Measurements from ENCODE around the gene SDR42E1.

Gene SDR42E1

DNA sequence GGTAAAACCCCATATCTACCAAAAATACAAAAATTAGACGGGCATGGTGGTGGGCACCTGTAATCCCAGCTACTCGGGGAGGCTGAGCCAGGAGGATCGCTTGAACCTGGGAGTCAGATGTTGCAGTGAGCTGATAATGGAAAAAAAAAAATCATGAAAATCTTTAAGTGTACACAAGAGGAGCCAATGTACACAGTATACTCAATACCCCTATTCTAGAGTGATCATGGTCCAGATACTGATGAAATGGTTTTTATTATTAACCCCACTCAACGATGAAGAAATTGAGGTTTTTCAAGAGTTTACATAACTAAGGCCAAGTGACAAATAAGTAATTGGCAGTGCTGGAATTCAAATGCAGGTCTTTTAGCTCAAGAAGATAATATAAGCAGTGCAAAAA is 35.3 kb upstream of the SDR42E1 start:
- no peak for DNase-seq (ENCODE audit: low read depth in 1 of 2, low spot score in 1 of 2)
- Histone ChIP-seq H3K27me3 (ENCODE audit: insufficient read depth, poor library complexity, severe bottlenecking) (no peaks in the 10 kb centered on the region), H3K4me3 (replicated peaks; ENCODE audit: insufficient read depth, low read length) (no peak overlapping the region), H3K27ac (replicated peaks) (no peak overlapping the region)
- TF ChIP-seq SPI1 (IDR thresholded peaks at IDR 0.05; ENCODE audit: borderline replicate concordance, low read depth) (no peak), GABPA (IDR thresholded peaks at IDR 0.05; ENCODE audit: low read depth) (no peak), POLR2AphosphoS5 (IDR thresholded peaks at IDR 0.05; ENCODE audit: low read depth) (no peak)
- TF ChIP-seq, protein P1, sequence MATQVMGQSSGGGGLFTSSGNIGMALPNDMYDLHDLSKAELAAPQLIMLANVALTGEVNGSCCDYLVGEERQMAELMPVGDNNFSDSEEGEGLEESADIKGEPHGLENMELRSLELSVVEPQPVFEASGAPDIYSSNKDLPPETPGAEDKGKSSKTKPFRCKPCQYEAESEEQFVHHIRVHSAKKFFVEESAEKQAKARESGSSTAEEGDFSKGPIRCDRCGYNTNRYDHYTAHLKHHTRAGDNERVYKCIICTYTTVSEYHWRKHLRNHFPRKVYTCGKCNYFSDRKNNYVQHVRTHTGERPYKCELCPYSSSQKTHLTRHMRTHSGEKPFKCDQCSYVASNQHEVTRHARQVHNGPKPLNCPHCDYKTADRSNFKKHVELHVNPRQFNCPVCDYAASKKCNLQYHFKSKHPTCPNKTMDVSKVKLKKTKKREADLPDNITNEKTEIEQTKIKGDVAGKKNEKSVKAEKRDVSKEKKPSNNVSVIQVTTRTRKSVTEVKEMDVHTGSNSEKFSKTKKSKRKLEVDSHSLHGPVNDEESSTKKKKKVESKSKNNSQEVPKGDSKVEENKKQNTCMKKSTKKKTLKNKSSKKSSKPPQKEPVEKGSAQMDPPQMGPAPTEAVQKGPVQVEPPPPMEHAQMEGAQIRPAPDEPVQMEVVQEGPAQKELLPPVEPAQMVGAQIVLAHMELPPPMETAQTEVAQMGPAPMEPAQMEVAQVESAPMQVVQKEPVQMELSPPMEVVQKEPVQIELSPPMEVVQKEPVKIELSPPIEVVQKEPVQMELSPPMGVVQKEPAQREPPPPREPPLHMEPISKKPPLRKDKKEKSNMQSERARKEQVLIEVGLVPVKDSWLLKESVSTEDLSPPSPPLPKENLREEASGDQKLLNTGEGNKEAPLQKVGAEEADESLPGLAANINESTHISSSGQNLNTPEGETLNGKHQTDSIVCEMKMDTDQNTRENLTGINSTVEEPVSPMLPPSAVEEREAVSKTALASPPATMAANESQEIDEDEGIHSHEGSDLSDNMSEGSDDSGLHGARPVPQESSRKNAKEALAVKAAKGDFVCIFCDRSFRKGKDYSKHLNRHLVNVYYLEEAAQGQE (IDR thresholded peaks at IDR 0.05; ENCODE audit: insufficient replicate concordance, low read depth), result no peak
- TF ChIP-seq, protein P2, sequence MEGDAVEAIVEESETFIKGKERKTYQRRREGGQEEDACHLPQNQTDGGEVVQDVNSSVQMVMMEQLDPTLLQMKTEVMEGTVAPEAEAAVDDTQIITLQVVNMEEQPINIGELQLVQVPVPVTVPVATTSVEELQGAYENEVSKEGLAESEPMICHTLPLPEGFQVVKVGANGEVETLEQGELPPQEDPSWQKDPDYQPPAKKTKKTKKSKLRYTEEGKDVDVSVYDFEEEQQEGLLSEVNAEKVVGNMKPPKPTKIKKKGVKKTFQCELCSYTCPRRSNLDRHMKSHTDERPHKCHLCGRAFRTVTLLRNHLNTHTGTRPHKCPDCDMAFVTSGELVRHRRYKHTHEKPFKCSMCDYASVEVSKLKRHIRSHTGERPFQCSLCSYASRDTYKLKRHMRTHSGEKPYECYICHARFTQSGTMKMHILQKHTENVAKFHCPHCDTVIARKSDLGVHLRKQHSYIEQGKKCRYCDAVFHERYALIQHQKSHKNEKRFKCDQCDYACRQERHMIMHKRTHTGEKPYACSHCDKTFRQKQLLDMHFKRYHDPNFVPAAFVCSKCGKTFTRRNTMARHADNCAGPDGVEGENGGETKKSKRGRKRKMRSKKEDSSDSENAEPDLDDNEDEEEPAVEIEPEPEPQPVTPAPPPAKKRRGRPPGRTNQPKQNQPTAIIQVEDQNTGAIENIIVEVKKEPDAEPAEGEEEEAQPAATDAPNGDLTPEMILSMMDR (IDR thresholded peaks at IDR 0.05; ENCODE audit: insufficient read depth, low read length), result no peak

DNA sequence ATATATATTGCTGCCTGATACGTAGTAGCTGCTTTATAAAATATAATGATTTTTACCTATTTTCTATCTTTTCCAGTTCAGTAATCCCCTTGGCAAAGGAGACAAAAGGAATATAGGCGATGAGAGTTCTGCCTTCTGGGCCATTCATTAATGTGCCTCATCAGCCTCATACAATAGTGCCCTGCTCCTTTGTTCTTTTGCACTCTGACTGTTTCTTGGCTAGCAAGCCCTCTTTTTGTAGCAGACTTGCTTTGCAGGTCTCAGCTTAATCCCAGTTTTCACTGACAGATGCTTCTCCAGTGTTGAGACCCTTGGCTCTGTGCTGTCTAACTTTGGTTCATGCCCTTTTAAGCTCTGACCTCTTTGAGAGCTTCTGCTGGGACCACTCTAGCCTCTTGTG is 34.2 kb upstream of the SDR42E1 start:
- TF ChIP-seq SPI1 (IDR thresholded peaks at IDR 0.05; ENCODE audit: borderline replicate concordance, low read depth), result no peak
- TF ChIP-seq POLR2AphosphoS5 (IDR thresholded peaks at IDR 0.05; ENCODE audit: low read depth), result no peak
- TF ChIP-seq, protein P1 (IDR thresholded peaks at IDR 0.05; ENCODE audit: insufficient replicate concordance, low read depth), result no peak
- TF ChIP-seq, protein P2 (IDR thresholded peaks at IDR 0.05; ENCODE audit: insufficient read depth, low read length), result no peak
- TF ChIP-seq GABPA (IDR thresholded peaks at IDR 0.05; ENCODE audit: low read depth), result no peak
- DNase-seq (ENCODE audit: low read depth in 1 of 2, low spot score in 1 of 2), result no peak
- Histone ChIP-seq H3K27ac (replicated peaks) (no peak overlapping the region), H3K4me3 (replicated peaks; ENCODE audit: insufficient read depth, low read length) (no peak overlapping the region), H3K27me3 (ENCODE audit: insufficient read depth, poor library complexity, severe bottlenecking) (no peaks in the 10 kb centered on the region)

DNA sequence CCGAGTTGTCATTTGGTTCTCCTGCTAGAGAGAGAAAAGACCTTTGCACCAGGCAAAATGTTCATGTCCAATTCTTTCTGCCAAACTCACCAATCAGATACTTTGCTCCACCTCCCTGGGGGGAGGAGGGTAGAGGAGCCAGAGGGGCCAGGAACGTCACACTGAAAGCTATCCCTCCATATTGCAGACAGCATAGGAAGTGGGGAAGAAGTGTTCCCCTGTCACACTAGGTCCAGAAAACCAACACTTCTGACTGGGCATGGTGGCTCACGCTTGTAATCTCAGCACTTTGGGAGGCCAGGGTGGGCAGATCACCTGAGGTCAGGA is 33.3 kb upstream of the SDR42E1 start:
- Histone ChIP-seq H3K27me3 (ENCODE audit: insufficient read depth, poor library complexity, severe bottlenecking) (no peaks in the 10 kb centered on the region), H3K27ac (replicated peaks) (no peak overlapping the region), H3K4me3 (replicated peaks; ENCODE audit: insufficient read depth, low read length) (no peak overlapping the region)
- TF ChIP-seq, protein P1 (IDR thresholded peaks at IDR 0.05; ENCODE audit: insufficient replicate concordance, low read depth), result no peak
- no peak for TF ChIP-seq POLR2AphosphoS5 (IDR thresholded peaks at IDR 0.05; ENCODE audit: low read depth)
- no peak for TF ChIP-seq SPI1 (IDR thresholded peaks at IDR 0.05; ENCODE audit: borderline replicate concordance, low read depth)
- TF ChIP-seq GABPA (IDR thresholded peaks at IDR 0.05; ENCODE audit: low read depth), result no peak
- TF ChIP-seq, protein P2 (IDR thresholded peaks at IDR 0.05; ENCODE audit: insufficient read depth, low read length), result no peak
- DNase-seq (ENCODE audit: low read depth in 1 of 2, low spot score in 1 of 2), result no peak
